ENCODE data around the gene TP53I13.

TP53I13 gene

DNA sequence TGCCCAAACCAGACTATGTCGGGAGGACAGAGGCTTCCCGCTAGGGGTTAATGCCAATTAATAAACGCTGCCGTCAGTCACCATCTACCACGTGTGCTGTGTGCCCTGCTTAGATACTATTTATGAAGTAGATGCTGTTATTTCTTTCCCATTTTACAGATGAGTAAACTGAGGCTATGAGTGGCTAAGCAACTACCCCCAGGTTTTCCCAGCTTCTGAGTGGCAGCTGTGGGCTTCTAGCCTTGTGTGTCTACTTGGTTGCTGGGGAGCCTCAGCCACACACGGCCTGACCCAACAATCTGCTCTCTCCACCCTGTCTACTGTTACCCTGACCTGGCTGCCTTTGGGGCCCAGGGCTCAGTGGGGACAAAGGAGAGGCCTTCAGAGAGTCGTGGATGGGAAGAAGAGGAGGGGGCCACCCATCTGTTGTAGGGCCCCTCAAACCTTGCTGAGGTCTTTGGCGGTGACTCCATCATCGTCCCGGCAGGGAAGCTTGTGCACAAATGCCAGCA, 13.8 kb downstream of the TP53I13 start:
- no peak for DNase-seq

DNA sequence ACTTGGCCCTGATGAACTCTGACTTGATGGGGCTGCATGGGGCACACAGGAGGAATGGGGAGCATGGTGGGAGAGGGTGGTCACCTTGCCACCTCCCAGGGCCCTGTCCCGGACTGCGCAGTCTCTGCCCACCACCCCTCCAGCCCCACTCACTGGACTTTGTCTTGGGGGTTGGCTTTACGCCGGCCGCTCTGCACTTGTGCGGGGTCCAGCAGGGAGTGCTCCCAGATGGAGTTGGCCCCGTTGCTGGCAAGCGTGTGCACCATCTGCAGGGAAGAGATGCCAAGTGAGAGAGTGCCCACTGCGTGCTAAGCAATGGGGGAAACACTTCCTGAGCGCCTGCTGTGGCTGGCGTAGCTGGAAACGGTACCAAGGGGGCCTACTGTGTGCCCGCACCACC, 14.3 kb downstream of the TP53I13 start:
- DNase-seq = no peak

DNA sequence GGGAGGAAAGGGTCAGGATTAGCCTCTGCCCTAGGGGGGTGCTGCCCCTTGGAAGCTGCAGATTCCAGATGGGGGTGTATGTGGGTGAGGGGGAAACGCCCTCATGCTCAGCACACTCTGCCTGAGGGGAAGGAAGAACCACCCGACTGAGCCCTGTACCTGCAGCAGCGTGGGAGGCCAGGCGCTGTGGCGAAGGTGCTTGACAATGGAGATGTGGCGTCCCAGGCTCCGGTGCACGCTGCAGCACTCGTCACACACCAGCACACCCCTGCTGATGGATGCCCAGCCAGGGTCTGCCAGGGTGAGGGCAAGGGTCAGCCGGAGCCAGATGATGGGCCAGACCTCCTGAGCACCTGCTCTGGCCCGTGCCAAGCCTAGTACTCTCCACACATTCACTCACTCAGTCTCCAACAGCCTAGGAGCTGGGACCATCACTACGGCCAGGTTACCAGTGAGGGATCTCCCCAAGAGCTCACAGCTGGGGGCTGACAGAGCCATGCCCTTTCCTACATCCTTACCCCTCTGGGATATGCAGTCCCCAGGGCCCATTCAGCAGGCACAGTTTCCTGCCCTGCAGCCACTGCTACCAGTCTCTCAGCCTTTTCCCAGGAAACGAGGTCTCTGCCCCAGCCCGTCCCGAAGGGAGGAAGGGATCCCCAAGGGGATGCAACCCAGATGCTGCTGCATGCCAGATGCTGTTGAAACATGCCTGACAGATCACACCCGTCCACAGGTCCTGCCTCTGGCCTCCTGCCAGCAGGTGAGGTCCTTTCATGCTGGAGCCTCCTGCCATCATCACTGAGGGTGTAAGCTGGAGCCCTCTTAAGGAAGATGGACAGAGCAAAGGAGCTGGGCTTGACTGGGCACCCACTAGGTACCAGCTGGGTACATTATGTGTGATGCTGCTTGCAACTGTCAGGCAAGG, 15.1 kb downstream of the TP53I13 start:
- DNase-seq = peak; percentile 86

DNA sequence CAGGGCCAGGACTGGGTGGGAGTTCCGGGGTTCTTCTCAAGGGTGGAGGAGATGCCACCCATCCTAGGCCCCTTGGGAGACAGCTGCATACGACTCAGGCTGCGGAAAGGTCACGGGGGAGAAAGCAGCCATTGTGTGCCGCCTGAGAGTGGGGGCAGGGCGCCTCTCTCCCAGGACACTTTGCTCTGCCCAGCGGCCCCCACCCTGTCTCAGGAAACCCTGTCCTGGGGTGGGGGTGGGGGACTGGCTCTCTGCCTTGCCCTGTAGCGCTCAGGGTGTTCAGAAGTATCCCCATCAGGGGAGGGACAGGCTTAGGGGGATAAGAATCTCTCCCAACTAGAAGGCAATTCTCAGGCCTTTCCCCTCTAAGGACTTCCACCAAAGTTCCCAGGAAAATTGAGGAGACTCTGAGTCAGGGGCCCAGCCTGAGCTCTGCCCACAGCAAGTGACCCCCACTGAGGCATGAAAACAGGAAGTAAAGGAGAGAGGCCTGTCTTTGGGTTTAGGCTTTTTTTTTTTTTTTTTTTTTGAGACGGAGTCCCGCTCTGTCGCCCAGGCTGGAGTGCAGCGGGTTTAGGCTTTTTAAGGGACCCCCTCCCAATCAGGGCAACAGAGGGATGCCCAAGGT, 16.1 kb downstream of the TP53I13 start:
- no peak for DNase-seq

DNA sequence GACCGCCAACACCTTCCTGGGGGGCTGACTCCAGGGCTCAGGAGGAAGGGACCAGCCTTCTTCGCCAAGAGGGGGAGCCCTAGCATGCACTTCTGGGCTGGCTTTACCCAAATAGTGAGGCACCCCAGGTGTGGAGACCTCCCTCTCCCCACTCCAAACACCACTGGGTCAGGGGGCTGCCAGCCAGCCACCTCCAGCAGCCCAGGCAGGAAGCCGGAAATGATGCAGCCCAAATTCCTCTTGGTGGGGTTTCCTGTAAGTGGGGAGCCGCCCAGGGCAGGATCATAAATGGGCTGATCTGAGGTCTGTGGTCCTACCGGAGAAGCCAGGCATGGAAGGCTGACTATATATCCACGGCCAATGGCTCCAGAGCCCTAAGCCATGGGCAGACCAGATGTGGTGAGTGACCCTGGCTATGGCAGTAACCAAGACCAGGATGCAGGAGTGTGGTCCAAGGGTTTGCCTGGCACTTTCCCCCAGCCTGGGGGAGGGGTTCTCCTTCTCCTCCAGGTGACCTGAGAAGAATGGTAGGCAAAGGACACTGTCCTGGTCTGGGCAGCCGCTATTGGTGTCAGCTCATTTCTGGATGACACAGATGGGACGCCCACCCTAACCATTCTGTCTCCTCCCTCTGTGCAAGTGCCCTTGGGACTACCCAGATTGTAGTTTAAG, 16.7 kb downstream of the TP53I13 start:
- no peak for DNase-seq

DNA sequence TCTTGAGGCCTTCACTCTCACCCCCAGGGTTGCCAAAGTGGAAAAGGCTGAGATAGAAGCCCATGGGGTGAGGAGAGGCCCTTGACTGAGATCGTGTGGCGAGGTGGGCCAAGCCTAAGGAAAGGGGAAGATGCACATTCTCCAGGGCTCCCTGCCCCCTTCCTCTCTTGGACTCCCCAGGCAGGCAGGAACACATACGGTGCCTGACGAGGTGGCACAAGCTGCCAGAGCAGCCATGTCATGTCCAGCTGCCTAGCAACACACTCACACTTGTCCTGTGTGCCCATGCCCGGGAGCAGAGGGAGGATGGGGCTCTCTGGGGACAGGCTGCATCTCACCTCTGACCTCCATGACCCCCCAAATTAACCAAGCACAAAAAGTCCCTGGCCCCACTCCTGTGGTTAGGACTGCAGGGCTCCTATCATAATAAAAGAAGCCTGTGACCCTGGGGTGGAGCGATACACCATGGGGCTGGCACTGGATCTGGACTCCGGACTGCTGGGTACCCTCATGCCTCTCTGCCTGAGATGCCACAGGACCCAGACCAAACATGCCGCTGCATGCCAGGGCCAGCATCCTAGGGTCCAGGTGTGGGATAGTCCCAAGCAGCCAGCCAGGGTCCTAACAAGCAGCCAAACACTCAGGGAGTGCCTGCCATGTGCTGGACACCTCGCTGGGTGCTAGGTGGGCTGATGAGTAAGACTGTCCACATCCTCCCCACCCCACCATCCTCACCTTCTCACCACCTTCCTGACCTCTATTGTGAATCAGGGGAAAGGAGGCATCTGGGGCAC, 18.4 kb downstream of the TP53I13 start:
- DNase-seq = no peak

DNA sequence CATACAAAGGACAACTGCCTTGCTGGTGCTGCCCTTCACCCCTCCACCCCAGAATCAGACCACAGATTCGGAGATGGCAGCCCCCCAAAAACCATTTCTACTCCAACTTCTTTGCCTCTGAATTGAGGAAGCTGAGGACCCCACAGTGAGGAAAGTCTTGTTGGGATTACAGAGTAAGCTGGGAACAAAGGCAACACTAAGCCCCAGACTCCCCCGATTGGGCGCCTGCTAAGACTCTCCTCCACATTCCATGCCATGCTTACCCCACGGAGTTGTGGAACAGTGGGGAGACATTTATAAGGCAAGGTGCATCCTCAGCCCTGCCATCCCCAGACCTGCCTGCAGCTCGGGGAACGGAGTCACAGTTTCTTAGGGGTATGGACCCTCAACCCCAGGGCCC, 19.1 kb downstream of the TP53I13 start:
- no peak for DNase-seq

DNA sequence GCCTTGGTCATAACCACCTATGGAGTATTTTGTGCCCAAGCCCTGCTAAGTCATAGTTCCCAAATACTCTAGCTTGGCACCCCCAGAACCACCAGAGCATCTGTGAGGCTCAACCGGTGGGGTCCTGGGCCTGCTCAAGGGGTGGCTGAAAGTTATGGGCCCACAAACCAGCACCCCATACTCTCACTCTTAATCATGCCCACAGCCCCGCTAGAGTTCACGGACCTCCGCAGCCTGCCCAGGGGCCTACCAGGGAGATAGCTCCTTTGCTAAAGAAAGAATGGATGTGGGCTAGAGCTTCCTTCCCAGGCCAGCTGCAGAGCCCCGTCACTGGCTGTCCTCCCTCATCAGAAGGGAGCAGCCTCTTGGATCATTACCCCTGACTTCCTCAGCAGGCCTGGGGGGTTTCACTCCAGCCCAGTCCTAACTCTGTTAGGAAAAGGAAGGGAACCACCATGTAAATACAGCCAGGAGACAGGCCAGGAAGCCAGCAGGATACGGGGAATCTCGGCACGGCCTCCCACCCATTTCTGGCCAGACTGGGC, 19.6 kb downstream of the TP53I13 start:
- no peak for DNase-seq

DNA sequence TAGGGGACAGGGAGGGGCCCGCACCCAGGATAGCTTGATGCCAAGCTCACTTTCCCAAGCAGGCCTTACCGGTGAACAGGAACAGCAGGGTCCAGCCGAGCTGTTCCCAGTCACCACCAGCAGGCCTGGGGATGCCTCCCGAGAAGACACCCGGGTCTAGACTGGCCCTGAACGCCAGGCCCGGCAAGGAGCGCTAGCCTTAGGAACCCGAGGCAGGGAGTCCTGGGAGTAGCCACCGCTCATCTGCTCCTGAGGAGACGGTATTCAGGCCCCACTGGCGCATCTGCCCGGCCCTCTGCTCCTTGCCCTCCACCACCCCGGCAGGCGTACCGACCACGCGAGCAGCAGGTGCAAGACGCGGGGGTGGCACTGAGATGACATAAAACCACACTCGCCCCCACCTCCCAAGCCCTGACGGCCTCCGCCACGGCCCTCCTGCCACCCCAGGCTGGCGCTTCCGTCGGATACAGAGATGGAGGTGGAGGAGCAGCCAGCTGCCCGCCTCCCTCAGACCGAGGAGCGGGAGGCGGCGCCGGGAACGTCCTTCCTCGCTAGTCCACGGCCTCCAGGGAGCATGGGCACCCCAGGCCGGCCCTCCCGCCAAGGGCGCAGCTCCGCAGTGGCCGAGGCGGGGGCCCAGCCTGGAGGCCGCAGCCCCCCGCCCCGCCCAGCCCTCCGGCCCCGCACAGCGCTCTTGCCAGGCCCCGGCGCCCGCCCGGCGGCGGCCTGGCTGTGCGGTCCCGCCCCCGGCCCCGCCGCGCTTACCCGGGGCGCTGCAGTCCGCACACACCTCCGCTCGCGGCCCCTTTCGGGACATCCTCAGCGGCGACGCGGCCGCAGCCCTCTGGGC, 20.3 kb downstream of the TP53I13 start:
- DNase-seq = no peak

DNA sequence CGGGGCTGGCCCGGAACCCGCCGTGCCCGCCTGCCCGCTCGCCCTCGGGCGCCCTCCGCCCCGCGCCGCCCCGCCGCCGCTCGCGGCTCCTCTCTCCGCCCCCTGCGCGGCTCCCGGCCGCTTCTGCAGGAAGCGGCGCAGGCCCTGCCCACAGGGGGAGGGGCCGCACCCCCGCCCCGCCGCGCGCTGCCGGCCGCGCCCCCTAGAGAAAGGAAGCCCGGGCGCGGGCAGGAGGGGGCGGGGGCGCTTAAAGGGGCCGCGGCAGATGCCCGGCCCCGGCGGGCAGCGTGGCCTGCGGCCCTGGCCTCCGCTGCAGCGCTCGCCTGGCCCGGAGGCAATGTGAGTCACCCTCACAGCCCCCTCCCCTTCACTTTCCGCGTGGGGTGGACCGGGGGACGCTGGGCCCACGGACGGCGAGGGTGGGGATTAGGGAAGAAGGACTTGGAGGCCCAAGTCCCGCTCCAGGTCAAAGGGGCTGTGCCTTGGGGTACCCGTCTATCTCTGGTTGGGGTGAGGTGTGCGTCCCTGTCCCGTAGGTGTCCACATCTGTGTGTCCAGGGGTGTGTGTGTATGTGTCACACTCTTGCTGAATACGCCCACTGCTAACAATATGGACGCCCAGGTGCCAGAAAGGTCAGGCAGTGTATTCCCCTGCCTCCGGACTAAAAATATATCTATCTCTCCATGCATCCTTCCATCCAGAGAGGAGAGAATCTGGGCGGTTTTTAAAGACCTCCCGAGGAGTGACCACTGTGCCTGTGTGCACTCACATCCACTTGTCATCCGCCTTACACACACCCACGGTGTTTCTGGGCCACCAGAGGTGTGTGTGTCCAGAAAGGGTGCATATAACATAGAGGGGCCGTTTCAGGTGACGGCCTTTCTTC, 21.3 kb downstream of the TP53I13 start, which contains the start of gene GIT1:
GIT1 (minus strand) TSS at position 125 of the 887 bp plus-strand sequence. CDS start 270 bp downstream, outside the sequence.
- DNase-seq = peak; percentile 78

DNA sequence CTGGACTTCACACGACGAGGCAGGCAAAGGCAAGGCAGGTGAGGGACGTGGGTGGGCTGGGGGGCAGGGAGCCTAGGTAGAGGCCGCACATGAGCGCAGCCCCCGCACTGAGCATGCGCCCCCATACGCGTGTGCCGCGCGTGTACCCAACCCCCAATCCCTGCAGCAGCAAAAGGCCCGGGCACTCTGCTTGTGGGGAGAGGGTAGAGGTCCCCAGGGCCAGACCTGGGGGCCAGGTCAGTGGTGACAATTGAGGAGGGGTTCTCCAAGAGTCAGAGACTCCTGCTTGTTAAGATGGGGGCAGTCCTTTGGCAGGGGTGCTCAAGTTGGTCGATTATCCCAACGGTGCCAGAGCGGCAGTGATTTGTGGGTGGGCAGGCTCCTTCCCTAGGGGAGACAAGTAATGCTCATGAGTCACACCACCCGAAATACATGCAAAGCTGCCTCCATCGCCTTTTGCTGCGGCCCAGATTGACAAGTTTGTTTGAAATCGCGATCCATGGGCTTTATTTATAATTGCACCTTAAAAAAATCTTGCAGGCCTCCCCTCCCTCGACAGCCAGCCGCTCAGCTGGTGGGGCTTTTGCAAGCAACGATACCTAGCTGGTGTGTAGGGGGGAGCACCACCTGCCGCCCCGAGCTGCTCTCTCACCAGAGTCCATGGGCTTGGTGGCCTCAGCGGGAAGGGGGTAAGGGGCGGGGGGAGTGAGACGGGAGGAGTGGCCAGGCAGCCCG, 22.1 kb downstream of the TP53I13 start:
- DNase-seq = peak; percentile 75

DNA sequence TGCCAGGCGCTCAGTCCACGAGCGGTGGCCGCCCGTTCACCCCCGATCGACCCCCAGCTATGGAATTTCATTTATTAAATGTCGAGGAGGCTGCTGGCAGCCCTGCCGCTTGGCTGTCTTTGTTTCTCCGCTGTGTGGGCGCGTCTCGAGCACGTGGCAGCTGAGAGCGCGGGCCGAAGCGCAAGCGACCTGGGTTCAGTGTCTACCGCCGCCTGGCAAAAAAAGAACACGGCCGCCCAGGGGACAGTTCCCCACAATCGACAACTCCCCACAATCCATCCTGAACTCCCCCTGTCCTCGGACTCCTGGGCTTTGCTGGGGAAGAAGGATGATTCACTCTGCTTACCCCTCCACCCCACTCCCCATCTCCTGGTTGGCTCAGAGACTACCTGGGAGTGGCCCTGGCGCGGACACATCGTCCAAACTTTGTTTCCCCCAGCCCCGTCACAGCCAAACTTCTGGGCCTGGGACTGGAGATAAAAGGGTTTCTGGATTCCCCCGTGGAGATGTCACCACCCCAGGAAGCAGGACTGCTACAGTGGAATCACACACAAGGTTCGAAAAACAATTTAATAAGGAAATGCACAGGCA, 22.7 kb downstream of the TP53I13 start:
- DNase-seq = peak; percentile 70

DNA sequence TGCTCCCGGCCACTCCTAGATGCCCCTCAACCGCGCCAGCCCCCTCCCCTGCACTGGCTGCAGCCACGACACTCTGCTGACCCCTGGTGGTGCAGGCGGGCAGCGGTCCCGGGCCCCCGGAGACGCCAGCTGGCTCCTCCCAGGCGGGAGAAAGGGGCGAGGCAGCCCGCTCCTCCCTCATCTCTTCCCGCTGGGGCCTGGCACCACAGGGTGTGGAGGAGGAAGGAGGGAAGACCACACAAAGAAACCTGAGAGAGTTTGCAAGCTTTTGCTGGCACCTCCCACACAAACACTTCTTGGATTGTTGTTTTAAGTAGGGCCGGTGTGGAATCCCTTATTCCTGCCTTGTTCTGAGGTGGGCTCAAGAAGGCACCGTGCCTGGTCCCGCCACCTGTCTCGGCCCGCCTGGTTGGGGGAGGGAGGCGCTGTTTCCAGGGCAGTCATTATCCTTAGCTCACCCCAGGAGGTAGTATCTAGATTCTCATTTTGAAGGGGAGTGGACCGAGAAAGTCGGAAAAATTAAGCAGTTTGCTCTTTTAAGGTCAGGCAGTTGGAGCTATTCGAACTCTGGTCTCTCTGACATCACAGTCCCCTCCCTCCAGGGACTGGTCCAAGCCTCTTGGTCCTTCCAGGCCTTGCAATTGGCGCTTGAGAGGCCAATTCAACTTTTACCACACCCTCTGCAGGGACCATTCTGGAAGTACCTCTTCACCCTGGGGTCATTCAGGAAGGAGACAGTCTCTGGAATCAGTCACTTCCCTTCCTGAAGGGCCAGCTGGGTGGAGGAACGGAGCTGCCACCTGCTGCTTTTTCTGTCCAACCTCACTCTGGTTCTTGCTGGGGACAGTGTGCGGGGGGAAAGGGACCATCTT, 23.5 kb downstream of the TP53I13 start:
- peak; percentile 91 for DNase-seq

DNA sequence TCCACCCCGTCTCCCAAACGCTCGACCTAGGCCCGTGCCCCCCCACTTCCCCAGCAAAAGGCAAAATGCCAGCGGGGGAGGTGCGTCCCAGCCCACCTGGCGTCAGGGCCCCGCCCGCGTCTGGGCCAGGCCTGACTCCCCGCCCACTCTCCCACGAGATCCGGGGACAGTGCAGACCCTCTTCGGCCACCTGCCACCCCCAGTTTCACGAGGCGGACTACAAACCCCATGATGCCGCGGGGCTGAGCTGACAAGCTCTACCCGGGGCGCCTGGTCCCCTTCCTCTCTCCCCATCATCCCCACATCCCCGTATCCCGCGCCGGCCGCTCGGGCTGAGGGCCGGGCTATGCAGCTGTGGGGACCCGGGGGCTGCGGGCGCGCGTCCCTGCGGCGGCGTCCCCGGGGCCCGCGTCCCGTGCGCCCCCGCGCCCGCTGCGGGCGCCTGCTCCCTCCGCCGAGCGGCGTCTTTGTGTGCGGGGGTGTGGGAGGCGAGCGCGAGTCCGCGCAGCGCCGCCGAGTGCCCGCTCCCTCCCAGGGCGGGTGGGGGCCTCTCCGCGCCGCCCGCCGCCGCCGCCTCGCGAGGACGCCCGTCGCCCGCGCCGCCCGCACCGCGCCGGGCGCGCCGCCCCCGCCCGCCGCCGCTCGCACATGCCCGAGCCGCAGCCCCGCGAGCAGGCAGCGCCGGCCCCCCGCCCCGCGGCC, 24.5 kb downstream of the TP53I13 start, which contains the start of gene ANKRD13B:
ANKRD13B (plus strand) TSS at position 283 of the 702 bp plus-strand sequence. CDS start 490 bp downstream, outside the sequence.
- DNase-seq = peak; percentile 87

DNA sequence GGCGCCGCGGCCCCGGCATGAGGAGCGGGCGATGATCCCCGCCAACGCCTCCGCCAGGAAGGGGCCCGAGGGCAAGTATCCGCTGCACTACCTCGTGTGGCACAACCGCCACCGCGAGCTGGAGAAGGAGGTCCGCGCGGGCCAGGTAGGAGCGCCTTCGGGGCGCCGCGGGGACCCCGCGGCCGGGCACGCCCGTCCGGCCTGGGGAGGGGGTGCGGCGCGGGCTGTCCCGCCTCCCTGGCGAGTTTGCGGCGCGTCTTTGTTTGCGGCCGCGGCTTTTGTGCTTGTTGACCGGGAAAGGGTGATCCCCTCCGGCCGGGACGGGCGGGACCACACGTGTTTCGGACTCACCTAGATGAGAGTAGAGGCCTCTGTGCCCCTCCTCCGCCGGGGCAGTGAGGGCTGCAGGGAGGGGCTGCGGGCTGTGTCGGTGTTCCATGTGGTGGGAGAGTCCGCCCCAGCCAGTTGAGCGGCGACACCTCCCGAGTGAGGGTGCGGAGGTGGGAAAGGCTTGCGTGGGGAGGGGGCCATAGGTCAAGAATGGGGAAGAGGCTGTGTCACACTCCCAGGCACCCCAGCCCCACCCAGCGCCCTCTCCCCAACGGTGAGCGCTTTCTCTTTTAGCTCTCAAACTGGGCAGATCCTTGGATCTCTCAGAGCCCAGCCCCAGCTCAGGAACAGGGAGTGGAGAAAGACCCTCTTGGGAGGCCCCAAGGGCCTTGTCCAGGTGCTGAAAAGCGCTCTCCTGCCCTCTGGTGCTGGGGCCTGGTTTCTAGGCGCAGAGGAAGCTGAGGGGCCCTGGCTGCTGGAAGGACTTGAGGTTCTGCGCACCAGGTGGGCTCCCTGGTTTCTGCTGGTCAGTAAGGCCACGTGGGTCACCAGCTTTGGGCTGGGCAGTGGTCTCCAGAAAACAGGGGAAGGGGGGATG, 25.4 kb downstream of the TP53I13 start:
- DNase-seq = peak; percentile 38

DNA sequence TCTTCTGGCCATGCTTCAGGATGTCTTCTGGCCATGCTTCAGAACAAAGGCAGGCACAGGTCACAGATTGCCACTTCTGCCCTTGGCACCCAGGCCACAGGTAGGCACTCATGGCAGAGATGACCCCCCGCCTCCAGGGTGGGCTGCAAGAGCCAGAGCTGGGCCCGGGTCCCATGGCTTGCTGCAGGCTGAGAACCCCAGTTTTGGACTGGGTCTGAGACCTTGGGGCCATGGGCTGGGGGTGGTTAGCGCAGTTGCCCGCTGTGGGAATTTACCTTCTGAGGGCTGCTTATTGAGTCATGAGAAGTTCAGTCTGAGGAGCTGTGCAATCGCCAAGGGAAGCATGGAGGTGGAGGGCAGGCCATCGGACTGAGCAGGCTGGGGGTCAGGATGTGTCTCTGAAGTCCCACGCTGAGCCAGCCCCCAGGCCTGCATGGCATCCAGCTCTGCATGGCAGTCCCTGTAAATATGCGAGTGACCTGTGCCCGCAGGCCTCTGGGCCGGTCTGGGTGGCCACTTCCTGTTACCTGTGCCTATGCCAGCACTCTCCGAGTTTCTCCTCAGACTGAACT, 26.1 kb downstream of the TP53I13 start:
- no peak for DNase-seq
